Measurements from ENCODE around the gene OPCML.

DNA sequence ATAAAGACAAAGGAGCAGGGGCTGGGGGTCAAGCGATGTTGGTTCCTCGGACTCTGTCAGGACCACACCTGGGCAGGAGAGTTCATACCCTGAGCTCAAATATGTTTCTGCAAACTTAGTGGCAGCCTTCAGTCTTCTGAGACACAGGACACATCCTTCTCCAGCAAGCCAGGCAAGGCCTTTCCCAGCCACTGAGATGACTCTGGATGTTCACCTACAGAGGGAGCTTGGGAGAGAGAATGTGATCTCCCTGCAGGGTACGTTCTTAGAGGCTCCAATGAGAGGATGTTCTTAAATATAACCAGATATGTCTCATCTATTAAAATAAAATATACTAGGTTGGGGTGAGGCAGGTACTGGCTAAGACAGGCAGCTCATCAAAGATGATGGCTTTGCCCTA lies 461.5 kb downstream of the OPCML start:
- no peak for TF ChIP-seq YY1 (IDR thresholded peaks at IDR 0.05)
- TF ChIP-seq, protein P1, sequence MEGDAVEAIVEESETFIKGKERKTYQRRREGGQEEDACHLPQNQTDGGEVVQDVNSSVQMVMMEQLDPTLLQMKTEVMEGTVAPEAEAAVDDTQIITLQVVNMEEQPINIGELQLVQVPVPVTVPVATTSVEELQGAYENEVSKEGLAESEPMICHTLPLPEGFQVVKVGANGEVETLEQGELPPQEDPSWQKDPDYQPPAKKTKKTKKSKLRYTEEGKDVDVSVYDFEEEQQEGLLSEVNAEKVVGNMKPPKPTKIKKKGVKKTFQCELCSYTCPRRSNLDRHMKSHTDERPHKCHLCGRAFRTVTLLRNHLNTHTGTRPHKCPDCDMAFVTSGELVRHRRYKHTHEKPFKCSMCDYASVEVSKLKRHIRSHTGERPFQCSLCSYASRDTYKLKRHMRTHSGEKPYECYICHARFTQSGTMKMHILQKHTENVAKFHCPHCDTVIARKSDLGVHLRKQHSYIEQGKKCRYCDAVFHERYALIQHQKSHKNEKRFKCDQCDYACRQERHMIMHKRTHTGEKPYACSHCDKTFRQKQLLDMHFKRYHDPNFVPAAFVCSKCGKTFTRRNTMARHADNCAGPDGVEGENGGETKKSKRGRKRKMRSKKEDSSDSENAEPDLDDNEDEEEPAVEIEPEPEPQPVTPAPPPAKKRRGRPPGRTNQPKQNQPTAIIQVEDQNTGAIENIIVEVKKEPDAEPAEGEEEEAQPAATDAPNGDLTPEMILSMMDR (IDR thresholded peaks at IDR 0.05; ENCODE audit: low read depth, low read length, missing input control): no peak
- TF ChIP-seq, protein P2, sequence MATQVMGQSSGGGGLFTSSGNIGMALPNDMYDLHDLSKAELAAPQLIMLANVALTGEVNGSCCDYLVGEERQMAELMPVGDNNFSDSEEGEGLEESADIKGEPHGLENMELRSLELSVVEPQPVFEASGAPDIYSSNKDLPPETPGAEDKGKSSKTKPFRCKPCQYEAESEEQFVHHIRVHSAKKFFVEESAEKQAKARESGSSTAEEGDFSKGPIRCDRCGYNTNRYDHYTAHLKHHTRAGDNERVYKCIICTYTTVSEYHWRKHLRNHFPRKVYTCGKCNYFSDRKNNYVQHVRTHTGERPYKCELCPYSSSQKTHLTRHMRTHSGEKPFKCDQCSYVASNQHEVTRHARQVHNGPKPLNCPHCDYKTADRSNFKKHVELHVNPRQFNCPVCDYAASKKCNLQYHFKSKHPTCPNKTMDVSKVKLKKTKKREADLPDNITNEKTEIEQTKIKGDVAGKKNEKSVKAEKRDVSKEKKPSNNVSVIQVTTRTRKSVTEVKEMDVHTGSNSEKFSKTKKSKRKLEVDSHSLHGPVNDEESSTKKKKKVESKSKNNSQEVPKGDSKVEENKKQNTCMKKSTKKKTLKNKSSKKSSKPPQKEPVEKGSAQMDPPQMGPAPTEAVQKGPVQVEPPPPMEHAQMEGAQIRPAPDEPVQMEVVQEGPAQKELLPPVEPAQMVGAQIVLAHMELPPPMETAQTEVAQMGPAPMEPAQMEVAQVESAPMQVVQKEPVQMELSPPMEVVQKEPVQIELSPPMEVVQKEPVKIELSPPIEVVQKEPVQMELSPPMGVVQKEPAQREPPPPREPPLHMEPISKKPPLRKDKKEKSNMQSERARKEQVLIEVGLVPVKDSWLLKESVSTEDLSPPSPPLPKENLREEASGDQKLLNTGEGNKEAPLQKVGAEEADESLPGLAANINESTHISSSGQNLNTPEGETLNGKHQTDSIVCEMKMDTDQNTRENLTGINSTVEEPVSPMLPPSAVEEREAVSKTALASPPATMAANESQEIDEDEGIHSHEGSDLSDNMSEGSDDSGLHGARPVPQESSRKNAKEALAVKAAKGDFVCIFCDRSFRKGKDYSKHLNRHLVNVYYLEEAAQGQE (IDR thresholded peaks at IDR 0.05): no peak
- no peak for TF ChIP-seq RAD21 (IDR thresholded peaks at IDR 0.05)
- TF ChIP-seq TAF1 (conservative IDR thresholded peaks at IDR 0.05): no peak
- TF ChIP-seq HNF4G (IDR thresholded peaks at IDR 0.05): no peak
- no peak for TF ChIP-seq JUND (IDR thresholded peaks at IDR 0.05)
- TF ChIP-seq GABPA (IDR thresholded peaks at IDR 0.05 in 1 of 2, conservative IDR thresholded peaks at IDR 0.05 in 1 of 2): no peak
- no peak for TF ChIP-seq RXRA (IDR thresholded peaks at IDR 0.05)
- TF ChIP-seq, protein P3, sequence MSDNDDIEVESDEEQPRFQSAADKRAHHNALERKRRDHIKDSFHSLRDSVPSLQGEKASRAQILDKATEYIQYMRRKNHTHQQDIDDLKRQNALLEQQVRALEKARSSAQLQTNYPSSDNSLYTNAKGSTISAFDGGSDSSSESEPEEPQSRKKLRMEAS (IDR thresholded peaks at IDR 0.05): no peak
- TF ChIP-seq SP1 (IDR thresholded peaks at IDR 0.05): no peak
- no peak for TF ChIP-seq FOXA2 (IDR thresholded peaks at IDR 0.05)
- TF ChIP-seq HNF4A (conservative IDR thresholded peaks at IDR 0.05): no peak
- no peak for TF ChIP-seq EGR1 (IDR thresholded peaks at IDR 0.05; ENCODE audit: low read depth in 2 of 2)
